M059J (cell line): ENCODE data around the gene CALM3. TPM values are rescaled to one million over a fixed set of nuclear protein-coding genes. Genes with fewer than 3 reads are reported as not detected.
"Not testable (repeated sequence)": the region's sequence is repeated elsewhere in the genome, so short reads cannot be mapped to it uniquely, and the experiment has no call there.

ENCODE experiments used
- DNase-seq: peaks from one replicate; pipeline ENCODE4 v3.0.0-alpha.2; 2012; ENCODE audit warnings: low read depth
- total RNA-seq: library from RNA; depleted of rRNA; stranded (reverse); fragments of >200 nt; shearing (Covaris generic); gene quantifications from 2 replicates; pipeline ENCODE4 v1.2.3, GENCODE V29; 2014

The CALM3 gene
- total RNA-seq, 1 experiment from 2014 or later: 314 TPM

GRCh38 chr19:46615966-46616365 lies 14.8 kb downstream of the CALM3 start:
- DNase-seq: no peak

GRCh38 chr19:46616631-46617322 lies 15.6 kb downstream of the CALM3 start:
- peak; percentile 69 for DNase-seq

GRCh38 chr19:46617601-46618000 lies 16.5 kb downstream of the CALM3 start:
- no peak for DNase-seq

- DNase-seq: no peak
Measured at GRCh38 chr19:46618670-46619231, 17.6 kb downstream of the CALM3 start.

- DNase-seq: no peak
Measured at GRCh38 chr19:46620267-46620666, 19.1 kb downstream of the CALM3 start.

- DNase-seq: no peak
Measured at GRCh38 chr19:46620716-46621115, 19.6 kb downstream of the CALM3 start.

GRCh38 chr19:46621191-46622117 lies 20.3 kb downstream of the CALM3 start:
- no peak for DNase-seq

GRCh38 chr19:46622118-46622446 lies 21.0 kb downstream of the CALM3 start:
- DNase-seq: no peak

- no peak for DNase-seq
Measured at GRCh38 chr19:46623915-46624502, 22.9 kb downstream of the CALM3 start.

GRCh38 chr19:46624958-46625661 lies 24.0 kb downstream of the CALM3 start, which contains the start of gene PTGIR:
PTGIR (minus strand) TSS chr19:46625089; CDS start chr19:46624225, 864 bp downstream.
- peak; percentile 49 for DNase-seq

GRCh38 chr19:46625731-46626130 lies 24.6 kb downstream of the CALM3 start:
- DNase-seq: no peak

- no peak for DNase-seq
Measured at GRCh38 chr19:46626446-46626845, 25.3 kb downstream of the CALM3 start.

- not testable (repeated sequence) for DNase-seq
Measured at GRCh38 chr19:46628970-46629369, 27.8 kb downstream of the CALM3 start.

- no peak for DNase-seq
Measured at GRCh38 chr19:46629546-46630025, 28.5 kb downstream of the CALM3 start.

- no peak for DNase-seq
Measured at GRCh38 chr19:46630586-46631205, 29.6 kb downstream of the CALM3 start.

GRCh38 chr19:46631481-46631880 lies 30.4 kb downstream of the CALM3 start:
- DNase-seq: no peak

GRCh38 chr19:46633130-46633529 lies 32.0 kb downstream of the CALM3 start:
- no peak for DNase-seq

GRCh38 chr19:46634045-46634655 lies 33.0 kb downstream of the CALM3 start:
- peak; percentile 72 for DNase-seq

GRCh38 chr19:46634656-46635218 lies 33.6 kb downstream of the CALM3 start:
- DNase-seq: no peak
